CD4-positive, alpha-beta memory T cell (primary cell): ENCODE data around the gene HUS1. TPM values are rescaled to one million over a fixed set of nuclear protein-coding genes. Genes with fewer than 3 reads are reported as not detected.

ENCODE experiments used
- CTCF ChIA-PET: fragments of 350-600 bp; sonication (Branson Sonifier 250); formaldehyde crosslinking; loops from one replicate; lab custom pipeline; 2021; ENCODE audit warnings: inconsistent platforms; ENCODE audit not compliant: partially characterized antibody; lab: Charles Lee
- POLR2A ChIA-PET: fragments of 350-600 bp; sonication (Branson Sonifier 250); formaldehyde crosslinking; loops from one replicate; lab custom pipeline; 2021; ENCODE audit not compliant: partially characterized antibody; lab: Charles Lee
- DNase-seq, 5 donors: peaks; one replicate each; pipeline versions ENCODE4 v3.0.0 to v3.0.0-alpha.2; 2020 to 2022; ENCODE audit warnings: mixed read lengths in 1 of 5
- H3K27ac ChIP-seq: one replicate; pipeline ENCODE4 v1.7.0; 2013; ENCODE audit warnings: low read depth, low read length
- H3K27me3 ChIP-seq: 2 replicates; pipeline ENCODE4 v1.7.0; 2013; ENCODE audit warnings: mild to moderate bottlenecking, low read length, moderate library complexity; ENCODE audit not compliant: insufficient read depth
- H3K36me3 ChIP-seq: 2 replicates; pipeline ENCODE4 v1.7.0; 2013; ENCODE audit warnings: mild to moderate bottlenecking, low read length, moderate library complexity; ENCODE audit not compliant: insufficient read depth
- H3K4me1 ChIP-seq: 2 replicates; pipeline ENCODE4 v1.7.0; 2013; ENCODE audit warnings: mild to moderate bottlenecking, low read length, moderate library complexity; ENCODE audit not compliant: insufficient read depth
- H3K4me3 ChIP-seq, 2 donors: one replicate each; pipeline ENCODE4 v1.7.0; 2013; ENCODE audit warnings: low read length in 2 of 2, mild to moderate bottlenecking in 1 of 2
- H3K9me3 ChIP-seq, 2 donors: one replicate each; pipeline ENCODE4 v1.7.0; 2013; ENCODE audit warnings: low read length in 2 of 2, control low read depth in 1 of 2; ENCODE audit not compliant: control insufficient read depth in 1 of 2
- H3K27ac Mint-ChIP-seq, 7 donors: one replicate each; pipeline ENCODE4 v1.8.0; 2020 to 2021; ENCODE audit warnings: mixed read lengths in 7 of 7, mild to moderate bottlenecking in 6 of 7, inconsistent platforms in 3 of 7, moderate library complexity in 3 of 7
- H3K27me3 Mint-ChIP-seq, 2 donors: one replicate each; pipeline ENCODE4 v1.8.0; 2020 to 2021; ENCODE audit warnings: mixed read lengths in 2 of 2
- H3K36me3 Mint-ChIP-seq, 2 donors: one replicate each; pipeline ENCODE4 v1.8.0; 2020 to 2021; ENCODE audit warnings: mixed read lengths in 2 of 2, inconsistent platforms in 1 of 2, mild to moderate bottlenecking in 1 of 2
- H3K4me1 Mint-ChIP-seq, 4 donors: one replicate each; pipeline ENCODE4 v1.8.0; 2020 to 2021; ENCODE audit warnings: mixed read lengths in 4 of 4, mild to moderate bottlenecking in 1 of 4
- H3K4me3 Mint-ChIP-seq, 8 donors: one replicate each; pipeline ENCODE4 v1.8.0; 2020 to 2021; ENCODE audit warnings: mixed read lengths in 8 of 8, mild to moderate bottlenecking in 7 of 8, moderate library complexity in 6 of 8, inconsistent platforms in 3 of 8
- H3K9me3 Mint-ChIP-seq, 8 donors: one replicate each; pipeline ENCODE4 v1.8.0; 2020 to 2021; ENCODE audit warnings: mixed read lengths in 8 of 8, mild to moderate bottlenecking in 5 of 8, inconsistent platforms in 3 of 8, moderate library complexity in 1 of 8
- intact Hi-C: fragments of 100-400 bp; cut with micrococcal nuclease; formaldehyde crosslinking; loops from one replicate; pipeline ENCODE4 v1.15.1; 2023
- polyA plus RNA-seq, 2 donors: library from polyadenylated mRNA; unstranded; fragments of 300-500 nt; fragmentation: Illumina TruSeq; gene quantifications; one replicate each; pipeline ENCODE4 v1.2.3, GENCODE V29; 2021
- total RNA-seq, 2 experiments: library from RNA; stranded (reverse); gene quantifications; one replicate each; pipeline ENCODE4 v1.2.3, GENCODE V29; 2021

HUS1 gene
- total and polyA plus RNA-seq, 4 experiments from 2014 or later = 39.7 to 74.1 (median 63.2) TPM

DNA sequence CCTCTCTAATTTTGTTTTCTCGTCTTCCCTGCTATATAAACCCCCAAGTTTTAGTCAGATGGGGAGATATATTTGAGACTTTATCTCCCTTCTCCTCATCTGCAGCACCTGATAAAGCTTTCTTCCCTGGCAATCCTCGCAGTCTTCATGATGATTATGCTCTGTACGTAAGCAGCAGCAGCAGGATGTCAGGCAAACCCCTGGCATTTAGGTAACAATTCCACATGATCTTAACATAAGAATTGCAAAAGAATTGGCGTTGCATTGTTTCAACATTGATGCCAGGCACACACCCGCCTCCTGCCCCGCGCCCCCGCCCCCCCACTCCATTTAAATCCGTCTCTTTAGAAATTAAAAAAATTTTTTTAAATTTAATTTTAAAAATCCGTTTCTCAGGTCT is 37.3 kb downstream of the HUS1 start:
- H3K4me3 Mint-ChIP-seq = no peak overlapping the region
- no peaks in the 10 kb centered on the region for H3K9me3 Mint-ChIP-seq
- CTCF ChIA-PET = interaction anchor here (1.4 kb wide), 1 partner anchor 168 kb away, joined by 4 read pairs; no protein-coding TSS in a partner anchor
- intact Hi-C loops = no loop called here
- H3K36me3 Mint-ChIP-seq = no peaks in the 10 kb centered on the region
- Histone ChIP-seq H3K27ac (no peak overlapping the region), H3K4me3 (no peak overlapping the region), H3K4me1 (no peaks in the 10 kb centered on the region), H3K9me3 (no peaks in the 10 kb centered on the region), H3K27me3 (no peaks in the 10 kb centered on the region), H3K36me3 (no peaks in the 10 kb centered on the region)
- DNase-seq = no peak
- no peaks in the 10 kb centered on the region for H3K27me3 Mint-ChIP-seq
- peak overlapping the region in 1 of 7 donors; percentile 19 for H3K27ac Mint-ChIP-seq
- POLR2A ChIA-PET = no interaction called here
- H3K4me1 Mint-ChIP-seq = peaks cover 0 to 3% (median 0%) of the 10 kb centered on the region in 4 donors

DNA sequence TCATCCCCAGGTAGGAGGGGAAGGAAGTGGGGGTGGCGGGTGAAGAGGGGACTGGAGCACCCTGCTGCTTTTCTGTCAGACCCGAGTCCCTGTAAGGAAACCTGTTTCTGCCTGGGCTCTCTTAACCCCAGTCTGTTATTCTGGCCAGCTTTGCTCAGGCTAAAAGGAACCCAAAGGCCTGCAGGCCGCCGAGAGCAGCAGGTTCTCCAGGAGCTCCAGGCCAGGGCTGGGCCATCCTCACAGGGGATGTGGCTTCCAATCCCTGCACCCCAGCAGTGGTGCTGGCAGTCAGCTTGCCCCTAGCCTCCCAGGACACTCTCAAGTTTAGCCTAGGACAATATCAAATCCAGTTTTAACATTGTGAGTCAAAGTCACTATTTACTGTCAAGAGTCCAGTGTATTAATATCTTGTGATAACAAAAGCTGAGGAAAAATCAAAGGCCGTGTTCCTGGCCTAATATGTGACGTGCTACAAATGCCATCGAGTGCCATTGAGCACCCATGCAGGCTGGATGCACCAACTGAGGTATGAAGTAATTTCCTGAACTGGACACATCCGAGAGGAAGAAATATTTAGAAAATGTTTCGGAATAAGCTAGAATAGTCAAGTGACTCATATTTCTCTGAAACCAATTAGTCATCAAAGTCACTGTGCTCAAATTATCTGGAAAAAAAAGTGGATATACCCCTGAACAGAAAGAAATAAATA is 38.1 kb downstream of the HUS1 start:
- no peaks in the 10 kb centered on the region for H3K27me3 Mint-ChIP-seq
- Histone ChIP-seq H3K27ac (no peak overlapping the region), H3K4me1 (no peaks in the 10 kb centered on the region), H3K36me3 (no peaks in the 10 kb centered on the region), H3K9me3 (no peaks in the 10 kb centered on the region), H3K4me3 (no peak overlapping the region), H3K27me3 (no peaks in the 10 kb centered on the region)
- no peaks in the 10 kb centered on the region for H3K9me3 Mint-ChIP-seq
- ChIA-PET POLR2A (no interaction called here), CTCF (interaction anchor here (1.4 kb wide), 1 partner anchor 169 kb away, joined by 4 read pairs; no protein-coding TSS in a partner anchor)
- no peak overlapping the region for H3K27ac Mint-ChIP-seq
- H3K36me3 Mint-ChIP-seq = no peaks in the 10 kb centered on the region
- no peak for DNase-seq
- intact Hi-C loops = no loop called here
- H3K4me1 Mint-ChIP-seq = peaks cover 0 to 3% (median 0%) of the 10 kb centered on the region in 4 donors
- H3K4me3 Mint-ChIP-seq = no peak overlapping the region

DNA sequence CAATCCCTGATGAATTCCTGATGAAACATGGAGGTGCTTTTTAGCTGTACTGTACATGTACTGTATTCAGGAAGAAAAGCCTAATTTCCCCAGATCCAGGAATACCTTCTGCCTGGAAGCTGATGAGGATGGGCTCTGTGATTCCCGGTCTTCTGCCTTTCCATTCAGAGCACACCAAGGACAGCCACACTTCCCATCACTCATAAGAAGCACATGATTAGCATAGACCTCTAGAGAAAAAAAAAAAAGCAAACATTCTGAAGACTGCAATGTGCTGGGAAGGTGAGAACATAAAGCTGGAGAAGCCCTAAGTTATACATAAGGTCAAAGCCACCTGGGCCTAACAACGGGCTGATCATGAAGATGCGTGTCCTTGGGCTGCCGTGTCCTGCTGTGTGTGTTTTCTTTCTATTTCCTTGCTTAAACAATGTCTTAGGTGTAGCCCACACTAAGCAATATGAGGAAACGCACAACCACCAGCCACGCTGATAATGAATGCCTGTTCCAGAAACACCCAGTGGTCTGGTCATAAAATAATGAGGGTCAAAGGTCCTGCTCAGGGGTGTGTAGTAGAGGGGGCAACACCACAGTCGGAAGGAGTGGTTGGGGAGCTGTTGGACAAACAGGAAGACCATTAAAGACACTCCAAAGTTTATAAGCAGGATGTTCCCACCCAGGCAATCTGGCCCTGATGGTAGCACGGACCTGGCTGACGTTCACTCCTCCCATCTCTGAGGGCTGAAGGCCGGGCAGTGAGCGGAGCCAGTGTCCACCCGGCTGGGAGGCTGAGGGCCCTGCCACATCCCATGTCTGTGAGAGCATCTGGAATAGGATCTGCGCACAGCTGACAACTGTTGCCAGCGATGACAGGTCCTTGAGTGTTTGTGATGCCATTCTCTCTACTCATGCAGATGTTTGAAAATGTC is 39.1 kb downstream of the HUS1 start:
- H3K27ac Mint-ChIP-seq = peak overlapping the region in 1 of 7 donors; percentile 25
- H3K9me3 ChIP-seq = no peaks in the 10 kb centered on the region
- CTCF ChIA-PET = interaction anchor here (1.0 to 1.4 kb wide), 5 partner anchors 8 to 170 kb away, joined by 3 to 5 read pairs (median 4); partner anchors contain the start of gene PKD1L1
- no peaks in the 10 kb centered on the region for H3K27me3 ChIP-seq
- no peak overlapping the region for H3K27ac ChIP-seq
- no peaks in the 10 kb centered on the region for H3K27me3 Mint-ChIP-seq
- POLR2A ChIA-PET = no interaction called here
- no peak overlapping the region for H3K4me3 ChIP-seq
- no peak for DNase-seq
- H3K4me3 Mint-ChIP-seq = no peak overlapping the region
- H3K36me3 Mint-ChIP-seq = no peaks in the 10 kb centered on the region
- H3K4me1 Mint-ChIP-seq = peaks cover 0 to 3% (median 0%) of the 10 kb centered on the region in 4 donors
- no peaks in the 10 kb centered on the region for H3K9me3 Mint-ChIP-seq
- no peaks in the 10 kb centered on the region for H3K4me1 ChIP-seq
- intact Hi-C loops = no loop called here
- no peaks in the 10 kb centered on the region for H3K36me3 ChIP-seq

DNA sequence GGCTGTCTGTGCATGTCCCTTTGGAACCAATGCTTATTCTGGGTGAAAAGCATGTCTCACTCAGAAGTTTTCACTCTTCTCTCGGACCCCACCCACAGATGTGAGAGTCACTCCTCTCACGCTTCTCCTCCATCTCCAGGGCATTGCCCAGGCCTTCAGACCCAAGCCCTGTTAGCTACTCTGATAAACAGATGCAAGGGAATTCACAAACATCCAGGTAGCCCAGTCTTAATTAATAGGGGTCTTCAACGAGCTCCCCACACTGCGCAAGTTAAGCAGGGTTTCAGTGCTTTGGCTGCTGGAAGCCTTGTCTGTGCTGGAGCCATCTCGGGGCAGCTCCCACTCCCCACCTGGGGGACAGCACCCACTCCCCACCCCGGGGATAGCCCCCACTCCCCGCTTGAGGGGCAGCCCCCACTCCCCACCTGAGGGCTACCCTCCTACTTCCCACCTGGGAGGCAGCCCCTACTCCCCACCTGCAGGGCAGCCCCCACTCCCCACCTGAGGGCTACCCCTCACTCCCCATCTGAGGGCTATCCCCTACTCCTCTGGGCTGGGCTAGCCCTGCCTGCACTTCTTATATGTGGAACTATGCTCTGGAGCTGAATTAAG is 39.9 kb downstream of the HUS1 start:
- no peaks in the 10 kb centered on the region for H3K27me3 ChIP-seq
- no peaks in the 10 kb centered on the region for H3K4me1 ChIP-seq
- H3K27ac Mint-ChIP-seq = peak overlapping the region in 1 of 7 donors; percentile 25
- H3K36me3 Mint-ChIP-seq = no peaks in the 10 kb centered on the region
- H3K9me3 ChIP-seq = no peaks in the 10 kb centered on the region
- H3K27ac ChIP-seq = no peak overlapping the region
- H3K27me3 Mint-ChIP-seq = no peaks in the 10 kb centered on the region
- CTCF ChIA-PET = interaction anchor here (1.0 to 1.4 kb wide), 4 partner anchors 9 to 171 kb away, joined by 3 to 5 read pairs (median 4); partner anchors contain the start of gene PKD1L1
- H3K4me1 Mint-ChIP-seq = no peaks in the 10 kb centered on the region
- DNase-seq = no peak
- no peaks in the 10 kb centered on the region for H3K9me3 Mint-ChIP-seq
- no peaks in the 10 kb centered on the region for H3K36me3 ChIP-seq
- no peak overlapping the region for H3K4me3 Mint-ChIP-seq
- POLR2A ChIA-PET = no interaction called here
- H3K4me3 ChIP-seq = no peak overlapping the region
- intact Hi-C loops = no loop called here

- no peak overlapping the region for H3K4me3 ChIP-seq
- intact Hi-C loops = no loop called here
- Mint-ChIP-seq H3K36me3 (no peaks in the 10 kb centered on the region), H3K4me3 (no peak overlapping the region), H3K4me1 (no peaks in the 10 kb centered on the region), H3K27me3 (no peaks in the 10 kb centered on the region), H3K27ac (peak overlapping the region in 1 of 7 donors; percentile 21), H3K9me3 (no peaks in the 10 kb centered on the region)
- H3K4me1 ChIP-seq = no peaks in the 10 kb centered on the region
- POLR2A ChIA-PET = no interaction called here
- H3K27ac ChIP-seq = no peak overlapping the region
- no peaks in the 10 kb centered on the region for H3K27me3 ChIP-seq
- DNase-seq = no peak
- H3K9me3 ChIP-seq = no peaks in the 10 kb centered on the region
- CTCF ChIA-PET = interaction anchor here (1.4 kb wide), 1 partner anchor 172 kb away, joined by 4 read pairs; no protein-coding TSS in a partner anchor
- no peaks in the 10 kb centered on the region for H3K36me3 ChIP-seq
These were observed 40.7 kb downstream of the HUS1 start for GRCh38 chr7:47938574-47939165.

DNA sequence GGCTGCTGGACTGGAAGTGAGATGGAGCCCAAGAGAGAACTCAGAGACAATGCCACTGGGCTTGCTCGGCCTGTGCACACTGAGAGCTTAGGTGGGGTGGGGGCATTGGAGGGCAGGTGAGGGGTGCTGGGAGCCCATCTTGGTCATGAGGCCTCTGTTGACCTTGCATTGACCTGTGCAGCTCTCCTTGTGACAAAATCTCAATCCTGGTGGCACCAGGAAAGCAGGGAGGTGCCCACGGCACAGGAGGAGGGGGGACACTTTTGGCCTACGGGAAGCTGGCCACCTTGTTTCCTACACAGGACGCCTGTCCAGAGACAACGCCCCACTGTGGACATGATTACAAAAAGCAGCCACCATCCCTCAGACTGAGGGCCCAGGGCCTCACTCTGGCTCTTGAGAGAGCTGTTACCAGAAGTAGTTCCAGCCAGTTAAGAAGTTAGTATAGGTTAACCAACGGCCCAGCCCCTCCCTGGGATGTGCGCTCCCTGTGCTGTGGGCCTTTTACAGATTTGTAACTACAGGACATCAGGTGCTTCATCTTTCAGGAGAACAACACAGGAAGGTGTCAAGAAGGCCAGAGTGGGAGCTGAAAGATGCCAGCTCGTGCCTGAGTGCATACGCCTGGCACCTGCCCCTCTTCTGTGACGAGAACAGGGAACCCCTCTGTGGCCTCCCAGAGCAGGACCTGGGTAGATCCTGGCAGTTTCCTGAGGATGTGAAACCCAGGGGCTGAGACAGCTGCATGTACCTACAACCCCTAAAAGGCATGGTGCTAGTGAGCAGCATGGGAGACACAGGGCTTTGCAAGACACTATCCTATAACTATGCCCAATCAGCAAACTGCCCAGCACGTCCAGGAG is 41.5 kb downstream of the HUS1 start:
- no peaks in the 10 kb centered on the region for H3K4me1 ChIP-seq
- H3K27me3 Mint-ChIP-seq = no peaks in the 10 kb centered on the region
- H3K27ac ChIP-seq = no peak overlapping the region
- H3K9me3 Mint-ChIP-seq = no peaks in the 10 kb centered on the region
- H3K4me1 Mint-ChIP-seq = no peaks in the 10 kb centered on the region
- no peaks in the 10 kb centered on the region for H3K36me3 Mint-ChIP-seq
- H3K9me3 ChIP-seq = no peaks in the 10 kb centered on the region
- CTCF ChIA-PET = interaction anchor here (1.0 to 2.2 kb wide), 3 partner anchors 7 to 172 kb away, joined by 3 to 7 read pairs (median 5); no protein-coding TSS in a partner anchor
- no peak overlapping the region for H3K4me3 Mint-ChIP-seq
- no peak overlapping the region for H3K27ac Mint-ChIP-seq
- POLR2A ChIA-PET = no interaction called here
- no peaks in the 10 kb centered on the region for H3K36me3 ChIP-seq
- no peak overlapping the region for H3K4me3 ChIP-seq
- DNase-seq = no peak
- intact Hi-C loops = no loop called here
- no peaks in the 10 kb centered on the region for H3K27me3 ChIP-seq
